Kasumi-1 (cell line): ENCODE measurements around the gene EPHA6.
"Not testable (repeated sequence)": the region's sequence is repeated elsewhere in the genome, so short reads cannot be mapped to it uniquely, and the experiment has no call there.

Source experiments
- DNase-seq, 2 experiments: peaks; one replicate each; lab custom pipeline; 2025; lab: John Stamatoyannopoulos, UW

EPHA6 gene

DNA sequence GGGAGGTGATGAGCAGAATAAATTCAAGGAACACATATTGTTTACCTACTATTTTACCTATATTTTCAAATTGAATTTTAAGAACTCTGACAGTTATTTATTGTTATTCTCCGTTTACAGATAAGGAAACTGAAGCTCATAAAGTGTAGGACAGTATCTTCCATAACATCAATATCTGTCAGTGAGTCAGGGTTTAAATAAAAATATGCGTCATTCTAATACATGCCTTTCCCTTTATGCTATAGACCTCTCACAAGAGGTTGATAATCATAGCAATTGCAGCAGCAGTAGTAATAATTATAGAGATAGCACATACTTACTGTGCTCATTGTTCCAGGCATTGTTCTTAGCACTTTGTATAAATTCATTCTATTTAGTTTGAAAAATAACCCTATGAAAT is 101.1 kb downstream of the EPHA6 start:
- no peak for DNase-seq

DNA sequence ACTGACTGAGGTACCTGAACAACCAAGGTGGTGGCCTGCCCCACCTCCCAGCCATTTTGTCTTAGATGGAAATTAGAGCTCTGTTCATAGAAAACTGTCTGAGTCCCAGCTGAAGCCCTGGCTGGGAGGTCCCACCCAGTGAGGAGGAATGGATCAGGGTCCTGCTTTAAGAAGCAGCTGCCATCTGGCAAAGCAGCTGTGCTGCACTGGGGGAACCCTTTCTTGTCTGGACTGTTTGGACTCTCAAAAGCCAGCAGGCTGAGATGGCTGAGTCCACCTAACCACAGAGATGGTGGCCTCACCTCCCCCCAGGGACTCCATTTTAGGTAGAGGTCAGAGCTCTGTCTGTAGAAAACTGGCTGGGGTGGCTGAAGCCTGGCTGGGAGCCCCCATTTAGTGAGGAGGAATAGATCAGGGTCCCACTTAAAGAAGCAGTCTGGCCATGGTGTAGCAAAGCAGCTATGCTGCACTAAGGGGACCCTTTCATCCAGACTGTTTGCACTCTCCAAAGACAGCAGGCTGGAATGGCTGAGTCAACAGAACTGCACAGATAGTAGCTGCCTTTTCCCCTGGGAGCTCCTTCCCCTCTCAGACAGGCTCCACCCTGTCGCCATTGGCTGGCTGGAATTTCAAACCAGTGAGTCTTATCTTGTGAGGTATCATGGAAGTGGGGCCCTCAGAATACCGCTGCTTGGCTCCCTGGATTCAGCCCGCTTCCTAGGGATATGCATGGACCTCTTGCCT is 116.9 kb downstream of the EPHA6 start:
- no peak for DNase-seq

DNA sequence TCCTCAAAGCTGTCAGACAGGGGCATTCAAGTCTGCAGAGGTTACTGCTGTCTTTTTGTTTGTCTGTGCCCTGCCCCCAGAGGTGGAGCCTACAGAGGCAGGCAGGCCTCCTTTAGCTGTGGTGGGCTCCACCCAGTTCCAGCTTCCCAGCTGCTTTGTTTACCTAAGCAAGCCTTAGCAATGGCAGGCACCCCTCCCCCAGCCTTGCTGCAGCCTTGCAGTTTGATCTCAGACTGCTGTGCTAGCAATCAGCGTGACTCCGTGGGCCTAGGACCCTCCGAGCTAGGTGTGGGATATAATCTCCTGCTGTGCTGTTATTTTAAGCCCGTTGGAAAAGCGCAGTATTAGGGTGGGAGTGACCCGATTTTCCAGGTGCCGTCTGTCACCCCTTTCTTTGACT is 127.7 kb downstream of the EPHA6 start:
- DNase-seq, result not testable (repeated sequence)

DNA sequence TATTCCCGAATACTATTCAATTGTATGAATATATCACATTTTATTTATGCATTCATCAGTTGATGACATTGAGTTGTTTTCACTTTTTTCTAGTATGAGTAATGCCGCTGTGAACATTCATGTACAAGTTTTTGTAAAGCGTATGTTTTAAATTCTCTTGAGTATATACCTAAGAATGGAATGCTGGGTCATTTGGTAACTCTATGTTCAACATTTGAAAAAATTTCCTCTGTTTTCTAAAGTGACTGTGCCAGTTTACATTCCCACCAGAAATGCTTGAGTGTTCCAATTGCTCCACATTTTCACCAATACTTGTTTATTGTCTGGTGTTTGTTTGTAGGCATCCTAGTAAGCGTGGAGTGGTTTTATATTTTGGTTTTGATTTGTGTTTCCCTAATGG is 144.5 kb downstream of the EPHA6 start:
- DNase-seq, result no peak

DNA sequence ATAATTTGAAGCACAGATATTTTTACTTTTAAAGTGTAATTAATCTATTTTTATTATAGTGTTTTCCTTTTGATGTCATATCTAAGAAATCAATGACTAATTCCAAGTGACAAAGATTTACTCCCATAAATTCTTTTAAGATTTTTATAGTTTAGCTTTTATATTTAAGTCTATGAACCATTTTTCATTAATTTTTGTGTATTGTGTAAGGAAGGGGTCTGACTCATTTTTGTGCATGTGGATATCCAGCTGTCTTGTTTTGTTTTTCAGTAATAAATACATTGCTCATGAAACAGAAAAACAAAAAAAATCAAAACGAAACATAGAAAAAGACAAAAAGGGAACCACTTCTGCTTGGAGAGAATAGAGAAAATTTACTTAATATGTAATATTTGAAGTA is 145.1 kb downstream of the EPHA6 start:
- DNase-seq, result no peak

DNA sequence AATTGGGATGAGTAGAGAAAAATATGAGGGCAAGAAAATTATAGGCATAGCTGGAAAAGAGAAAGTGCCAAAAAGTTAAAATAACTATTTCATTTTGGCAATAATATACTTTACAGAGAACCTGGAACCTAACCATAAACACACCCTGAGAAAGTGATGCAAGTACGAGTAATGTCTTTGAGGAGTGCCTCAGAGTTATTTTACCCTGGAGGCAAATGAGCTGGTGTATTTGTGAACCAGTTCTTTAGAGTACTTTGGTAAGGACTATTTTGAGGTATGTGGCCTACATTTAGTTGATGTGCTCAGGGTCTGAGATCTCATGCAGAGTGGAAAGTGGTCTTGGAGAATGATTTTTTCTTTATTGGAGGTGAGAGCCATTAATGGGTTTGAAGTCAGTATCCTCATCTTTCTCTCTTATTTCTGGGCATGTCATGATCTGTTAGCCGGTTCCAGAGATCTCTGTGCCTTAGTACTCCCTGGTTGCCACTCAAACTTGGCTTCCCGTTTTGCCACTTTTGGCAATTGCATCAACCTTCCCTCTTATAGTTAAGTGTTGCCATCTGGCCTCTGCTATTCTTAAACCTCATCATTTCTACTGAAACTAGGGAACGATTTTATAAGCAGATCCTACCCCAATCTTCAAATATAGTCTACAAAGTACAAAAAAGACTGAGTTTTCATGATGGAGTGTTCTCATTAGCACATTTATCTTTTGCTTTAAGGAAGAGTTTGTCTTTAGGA is 145.7 kb downstream of the EPHA6 start:
- DNase-seq, result no peak

DNA sequence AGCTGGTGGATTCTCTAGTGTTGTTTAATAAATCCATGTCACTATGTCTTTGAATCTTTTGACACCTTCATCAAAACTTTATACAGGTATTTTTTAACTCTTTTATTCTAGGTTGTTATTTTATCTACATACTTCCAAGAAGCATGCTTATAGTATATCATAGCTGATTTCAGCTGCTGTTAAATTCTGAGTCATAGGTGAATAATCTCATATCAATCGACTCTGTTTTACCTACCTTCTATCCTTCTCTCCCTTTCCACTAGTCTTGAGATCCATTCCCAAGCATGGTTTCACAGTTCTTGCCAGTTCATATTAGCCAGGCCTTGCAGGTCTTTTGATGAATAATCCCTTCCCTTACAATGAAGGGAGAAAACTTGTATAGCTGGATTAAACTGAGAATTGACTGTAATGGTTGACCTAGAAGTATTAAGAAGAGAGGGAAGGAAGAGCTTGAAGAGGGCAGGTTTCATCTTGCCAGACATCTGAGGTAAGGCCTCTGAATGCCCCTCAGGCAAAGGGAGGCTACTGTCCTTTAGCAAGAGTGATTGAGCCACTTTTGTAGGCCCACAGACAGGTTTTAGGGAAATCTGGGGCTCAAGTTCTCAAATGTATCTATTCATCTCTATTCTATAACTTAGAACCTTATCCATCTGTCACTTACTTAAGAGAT is 146.4 kb downstream of the EPHA6 start:
- no peak for DNase-seq

DNA sequence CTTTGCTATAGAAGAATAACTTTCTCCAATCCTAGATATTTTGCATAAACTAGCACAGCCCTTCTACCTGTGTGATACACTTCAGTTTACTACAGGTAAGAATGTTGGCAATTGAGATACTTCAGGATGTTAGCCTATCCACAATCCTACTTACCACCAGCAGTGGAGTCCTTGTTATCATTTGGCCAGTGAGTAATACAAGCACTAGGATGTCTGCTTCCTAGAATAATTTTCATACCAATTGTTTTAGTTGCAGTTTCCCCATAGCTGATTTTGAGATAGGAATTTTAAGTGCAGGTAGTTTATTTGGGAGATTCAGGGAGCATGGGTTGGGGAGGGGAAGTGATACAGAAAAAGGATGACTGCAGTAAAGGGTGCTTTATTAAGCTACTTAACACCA is 147.2 kb downstream of the EPHA6 start:
- no peak for DNase-seq

DNA sequence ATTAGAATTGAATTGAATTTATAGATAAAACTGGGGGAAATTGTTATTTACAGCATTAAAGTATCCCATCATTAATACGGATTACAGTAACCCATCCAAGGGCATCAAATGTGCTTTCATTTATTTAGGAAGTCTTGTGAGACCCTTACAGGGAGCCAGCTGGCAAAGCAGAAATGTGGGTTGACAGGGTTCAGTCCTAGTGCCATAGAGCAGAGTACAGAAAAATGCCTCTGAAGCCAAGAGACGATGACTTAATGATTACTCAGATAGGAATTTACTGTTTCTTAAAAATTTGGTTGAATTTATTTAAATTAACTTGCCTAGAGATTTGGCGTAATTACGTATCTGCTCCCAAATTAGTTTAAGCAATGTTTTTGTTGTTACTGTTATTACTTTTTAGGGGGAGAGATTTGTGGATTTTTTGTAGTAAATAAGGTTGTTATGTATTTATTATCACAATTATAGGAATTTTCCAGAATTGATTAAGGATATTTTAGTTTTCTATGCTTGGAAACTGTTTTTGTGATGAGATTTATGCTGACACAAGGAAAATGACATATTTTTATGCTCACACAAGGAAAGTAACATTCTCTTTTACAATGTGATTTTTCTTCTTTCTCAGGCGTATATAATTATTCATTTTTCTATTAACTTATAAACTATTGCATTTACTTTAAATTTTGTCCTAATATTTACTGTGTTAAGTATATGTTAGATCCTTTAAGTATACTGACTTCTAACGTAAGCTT is 152.0 kb downstream of the EPHA6 start:
- no peak for DNase-seq

DNA sequence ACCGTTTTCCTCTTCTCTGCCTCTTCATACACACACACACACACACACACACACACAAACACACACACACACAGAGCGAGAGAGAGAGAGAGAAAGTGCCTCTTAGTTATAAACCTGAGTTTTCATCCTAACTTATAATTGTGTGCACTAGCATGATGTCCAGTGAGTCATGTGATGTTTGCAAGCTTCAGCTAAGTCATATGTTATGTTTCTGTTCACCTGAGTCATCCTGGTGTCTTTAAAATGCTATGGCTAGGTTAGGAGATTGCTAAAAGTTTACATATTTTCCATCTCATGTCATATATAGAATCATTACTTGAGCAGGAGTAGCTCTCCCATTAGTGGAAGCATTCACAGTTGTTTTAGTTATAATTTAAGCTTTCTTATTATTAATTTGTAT is 155.8 kb downstream of the EPHA6 start:
- no peak for DNase-seq

DNA sequence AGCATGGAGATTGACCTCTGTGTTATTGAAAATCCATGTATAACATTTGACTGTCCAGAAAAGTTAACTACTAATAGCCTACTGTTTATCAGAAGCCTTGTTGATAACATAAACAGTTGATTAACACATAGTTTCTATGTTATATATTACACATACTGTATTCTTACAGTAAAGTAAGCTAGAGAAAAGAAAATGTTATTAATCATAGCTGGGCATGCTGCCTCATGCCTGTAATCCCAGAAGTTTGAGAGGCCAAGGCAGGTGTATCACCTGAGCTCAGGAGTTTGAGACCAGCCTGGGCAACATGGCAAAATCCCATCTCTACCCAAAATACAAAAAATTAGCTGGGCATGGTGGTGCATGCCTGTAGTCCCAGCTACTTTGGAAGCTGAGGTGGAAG is 163.3 kb downstream of the EPHA6 start:
- DNase-seq, result no peak

DNA sequence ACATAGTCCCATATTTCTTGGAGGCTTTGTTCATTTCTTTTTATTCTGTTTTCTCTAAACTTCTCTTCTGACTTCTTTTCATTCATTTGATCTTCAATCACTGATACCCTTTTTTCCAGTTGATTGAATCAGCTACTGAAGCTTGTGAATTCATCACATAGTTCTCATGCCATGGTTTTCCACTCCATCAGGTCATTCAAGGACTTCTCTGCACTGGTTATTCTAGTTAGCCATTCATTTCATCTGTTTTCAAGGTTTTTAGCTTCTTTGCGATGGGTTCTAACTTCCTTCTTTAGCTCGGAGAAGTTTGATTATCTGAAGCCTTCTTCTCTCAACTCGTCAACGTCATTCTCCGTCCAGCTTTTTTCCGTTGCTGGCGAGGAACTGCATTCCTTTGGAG is 169.3 kb downstream of the EPHA6 start:
- not testable (repeated sequence) for DNase-seq

DNA sequence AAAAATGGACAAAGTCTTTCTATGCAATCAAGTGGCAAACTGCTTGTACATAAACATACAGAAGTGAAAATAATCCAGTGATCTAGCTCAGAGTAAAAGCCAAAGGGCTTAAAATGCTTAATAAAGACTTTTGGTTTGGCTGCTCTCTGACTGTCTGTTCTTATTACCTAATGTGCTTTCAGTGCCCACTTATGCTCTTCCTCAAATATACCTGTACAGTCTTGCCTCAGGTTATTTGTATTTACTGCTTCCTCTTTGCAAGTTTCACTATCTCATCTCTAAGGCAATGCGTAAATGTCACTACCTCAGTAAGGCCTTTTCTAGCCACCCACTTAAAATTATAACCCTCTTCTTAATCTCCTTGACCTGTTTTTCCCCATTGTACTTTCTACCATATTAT is 171.8 kb downstream of the EPHA6 start:
- DNase-seq, result no peak

DNA sequence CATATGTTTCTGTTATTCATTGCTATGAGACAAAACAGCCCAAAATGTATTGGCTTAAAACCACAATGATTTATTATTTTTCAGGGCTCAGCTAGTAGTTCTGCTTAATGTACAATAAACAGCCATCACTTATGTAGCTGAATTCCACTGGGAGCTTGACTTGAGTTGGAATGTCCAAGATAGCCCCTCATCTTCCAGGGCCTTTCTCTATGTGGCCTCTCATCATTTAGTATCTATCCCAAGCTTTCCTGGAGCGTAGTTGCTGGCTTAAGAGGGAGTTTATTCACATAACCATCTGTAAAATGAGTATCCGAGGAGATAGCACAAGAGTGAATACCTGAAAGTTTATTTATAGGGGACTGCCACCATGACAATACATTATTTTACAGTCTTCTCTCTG is 176.8 kb downstream of the EPHA6 start:
- DNase-seq, result no peak

DNA sequence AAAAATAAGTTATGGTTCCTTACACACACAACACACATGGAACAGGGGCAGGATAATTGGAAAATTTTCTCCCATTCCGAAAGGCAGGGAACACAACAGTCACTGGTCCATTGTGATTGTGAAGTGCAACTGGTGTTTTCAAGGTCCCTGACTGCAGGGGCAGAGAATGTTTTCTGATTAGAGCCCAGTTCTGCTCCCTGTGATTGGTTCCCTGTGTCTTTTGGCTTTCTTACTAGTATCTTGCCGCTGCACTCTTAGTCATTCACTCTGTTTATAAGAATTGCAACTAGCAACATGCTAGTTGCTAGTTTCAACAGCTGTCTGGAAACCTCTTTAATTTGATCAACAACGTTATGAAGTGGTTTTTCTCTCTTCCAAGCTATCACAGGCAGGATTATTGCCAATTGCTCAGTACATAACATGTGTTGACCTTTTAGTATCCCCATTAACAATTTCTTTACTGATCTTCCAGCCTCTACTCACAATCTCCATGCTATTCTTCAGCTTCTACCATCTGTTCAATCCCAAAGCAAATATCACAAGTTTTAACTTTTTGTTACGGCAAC is 177.5 kb downstream of the EPHA6 start:
- DNase-seq, result no peak

DNA sequence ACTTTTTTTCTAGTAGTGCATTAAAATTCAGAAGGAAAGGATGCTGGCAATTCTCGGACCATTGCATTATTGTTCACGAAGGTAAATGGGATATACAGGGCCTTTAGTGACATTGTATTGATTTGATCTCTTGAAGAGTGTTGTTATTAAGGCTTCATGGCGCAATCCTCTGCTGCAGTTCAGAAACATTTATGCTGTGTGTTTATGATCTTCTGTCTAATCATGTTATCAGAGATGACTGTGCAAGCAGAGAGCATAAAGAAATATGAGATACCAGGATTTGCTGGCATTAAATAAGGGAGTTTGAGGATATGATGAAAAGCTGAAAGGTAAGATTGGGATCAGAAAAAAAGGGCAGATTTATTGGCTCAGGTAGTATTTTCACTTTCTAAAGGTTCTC is 180.6 kb downstream of the EPHA6 start:
- DNase-seq, result no peak

DNA sequence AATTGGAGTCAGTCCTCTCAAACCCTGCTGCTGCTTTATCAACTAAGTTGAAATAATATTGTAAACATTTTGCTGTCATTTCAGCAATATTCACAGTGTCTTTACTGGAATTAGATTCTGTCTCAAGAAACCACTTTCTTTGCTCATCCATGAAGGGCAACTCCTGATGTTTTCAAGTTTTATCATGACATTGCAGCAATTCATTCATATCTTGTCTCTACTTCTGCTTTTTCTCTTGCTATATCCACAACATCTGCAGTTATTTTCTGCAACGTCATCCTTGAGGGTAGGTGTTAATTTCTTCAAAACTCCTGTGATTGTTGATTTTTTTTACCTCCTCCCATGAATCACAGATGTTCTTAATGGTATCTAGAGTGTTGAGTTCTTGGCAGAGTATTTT is 181.6 kb downstream of the EPHA6 start:
- DNase-seq, result peak; percentile 37 to 38

DNA sequence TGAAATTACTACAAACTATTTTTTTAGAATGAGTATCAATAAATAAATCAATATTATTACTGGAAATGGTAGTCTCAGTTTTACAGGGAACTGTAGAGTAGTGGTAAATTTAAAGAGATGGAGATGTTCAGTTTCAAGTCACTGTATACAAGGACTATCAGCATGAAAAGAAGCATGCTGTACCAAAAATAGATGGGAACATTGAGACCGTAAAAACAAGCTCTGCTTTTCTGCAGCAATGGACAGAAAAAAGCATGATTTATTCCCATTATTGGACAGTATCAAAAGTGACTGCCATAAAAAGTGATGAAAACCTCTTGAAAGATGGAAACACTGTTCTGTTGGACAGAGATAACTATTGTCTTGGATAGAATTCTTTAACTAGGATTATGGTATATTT is 187.2 kb downstream of the EPHA6 start:
- no peak for DNase-seq

DNA sequence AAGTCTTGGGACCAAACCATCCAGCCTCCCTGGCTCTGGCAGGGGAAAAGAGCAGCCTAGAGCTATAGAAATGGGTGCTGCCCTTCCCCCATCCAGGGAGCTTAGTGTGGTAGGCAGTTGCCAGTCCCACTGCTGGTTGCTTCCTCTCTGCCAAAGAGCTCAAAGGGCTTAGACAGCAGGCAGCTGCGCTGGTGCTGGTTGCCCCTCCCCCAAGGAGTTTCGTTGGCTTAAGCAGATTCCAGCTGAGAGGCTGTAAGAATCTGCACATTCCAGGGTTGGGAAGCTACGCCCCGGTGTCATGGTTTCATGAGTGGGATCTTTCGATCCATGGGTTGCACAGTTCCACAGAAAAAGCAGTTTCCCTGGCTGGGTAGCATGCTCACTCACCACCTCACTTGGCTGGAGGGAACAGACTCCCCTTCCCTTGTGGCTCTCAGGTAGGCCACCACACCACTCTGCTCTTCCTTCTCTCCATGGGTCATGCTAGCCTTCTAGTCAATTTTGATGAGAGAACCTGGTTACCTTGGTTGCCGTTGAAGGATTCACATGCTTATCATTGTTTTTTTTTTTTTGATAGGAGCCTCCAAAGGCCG is 195.1 kb downstream of the EPHA6 start:
- DNase-seq, result no peak

DNA sequence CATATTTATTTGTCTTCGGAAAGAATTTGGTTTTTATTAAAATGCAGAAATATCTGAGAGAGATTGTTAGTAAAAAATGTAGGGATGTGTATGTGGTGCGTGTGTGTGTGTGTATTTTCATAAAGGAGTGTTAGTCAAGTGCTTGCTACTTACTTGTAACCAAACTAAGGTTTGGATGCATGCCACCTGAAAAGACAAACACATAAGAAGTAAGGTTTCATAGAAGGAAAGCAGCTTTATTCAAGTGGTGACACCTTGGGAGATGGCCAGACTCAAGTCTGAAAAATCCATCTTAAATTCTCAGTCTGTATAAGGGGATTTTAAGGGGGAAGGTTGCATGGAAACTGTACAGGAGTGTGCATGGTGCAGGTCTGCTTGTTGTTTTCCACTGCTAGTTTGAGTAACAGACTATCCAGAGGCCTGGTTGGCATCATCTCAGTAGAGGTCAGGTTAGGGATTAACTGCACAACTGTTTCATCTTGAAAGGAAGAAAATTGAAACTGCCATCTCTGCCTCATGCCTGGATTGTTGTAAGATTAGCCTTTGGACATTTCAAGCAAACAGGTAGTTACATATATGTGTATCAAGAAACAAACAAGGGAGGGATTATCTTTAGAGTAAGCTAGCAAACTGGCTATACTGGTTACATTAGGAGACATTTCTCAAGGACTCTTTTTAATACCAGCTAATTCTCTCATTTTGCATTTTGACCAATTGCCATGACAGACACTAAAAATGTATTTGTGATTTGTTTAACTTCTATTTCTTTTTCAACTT is 196.7 kb downstream of the EPHA6 start:
- no peak for DNase-seq

DNA sequence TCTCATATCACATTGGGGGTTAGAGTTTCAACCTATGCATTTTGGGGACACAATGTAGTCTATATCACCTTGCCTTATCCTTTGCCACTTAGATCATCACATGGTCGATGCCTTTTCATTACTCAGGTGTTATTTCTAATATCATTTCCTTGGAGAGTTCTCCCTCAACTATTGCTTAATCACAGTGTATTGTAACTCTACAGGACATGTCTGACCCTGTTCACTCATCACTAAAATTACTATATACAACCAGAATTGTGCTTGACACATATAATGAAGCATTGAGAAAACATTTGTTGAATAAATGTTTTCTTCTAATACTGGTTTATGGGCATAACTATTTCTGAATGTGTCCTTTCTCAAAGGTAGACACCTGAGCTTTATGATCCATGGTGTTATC is 207.4 kb downstream of the EPHA6 start:
- no peak for DNase-seq
